GM19324 (cell line): ENCODE data around the gene PAQR6.

ENCODE experiments used
- ATAC-seq: cut with Tn5 transposase; IDR thresholded peaks from one replicate; pipeline ENCODE4 v1.9.1; 2021; ENCODE audit warnings: mild to moderate bottlenecking, moderate library complexity; ENCODE audit not compliant: unreplicated experiment, low FRiP score

PAQR6 gene

GRCh38 chr1:156266051-156266450 is 18.2 kb upstream of the PAQR6 start:
- ATAC-seq: no peak

- ATAC-seq: no peak
Measured at GRCh38 chr1:156263288-156263655, 15.4 kb upstream of the PAQR6 start.

GRCh38 chr1:156262461-156263287 is 14.8 kb upstream of the PAQR6 start:
- no peak for ATAC-seq

GRCh38 chr1:156260896-156261295 is 13.0 kb upstream of the PAQR6 start:
- no peak for ATAC-seq

- no peak for ATAC-seq
Measured at GRCh38 chr1:156259805-156260204, 11.9 kb upstream of the PAQR6 start.

GRCh38 chr1:156258859-156259258 is 11.0 kb upstream of the PAQR6 start:
- ATAC-seq: no peak

- ATAC-seq: no peak
Measured at GRCh38 chr1:156257711-156258110, 9.9 kb upstream of the PAQR6 start.

- ATAC-seq: no peak
Measured at GRCh38 chr1:156253634-156254033, 5.8 kb upstream of the PAQR6 start.

- no peak for ATAC-seq
Measured at GRCh38 chr1:156251527-156251926, 3.7 kb upstream of the PAQR6 start.

- no peak for ATAC-seq
Measured at GRCh38 chr1:156249593-156249992, 1.7 kb upstream of the PAQR6 start.

- ATAC-seq: no peak
Measured at GRCh38 chr1:156248323-156248683, 447 bp upstream of the PAQR6 start.

- no peak for ATAC-seq
Measured at GRCh38 chr1:156246781-156247459, 936 bp downstream of the PAQR6 start.

GRCh38 chr1:156246241-156246780 is 1.5 kb downstream of the PAQR6 start:
- ATAC-seq: no peak

- ATAC-seq: no peak
Measured at GRCh38 chr1:156245451-156246232, 2.2 kb downstream of the PAQR6 start.

- no peak for ATAC-seq
Measured at GRCh38 chr1:156244712-156245111, 3.1 kb downstream of the PAQR6 start.

GRCh38 chr1:156244126-156244525 is 3.7 kb downstream of the PAQR6 start:
- ATAC-seq: no peak

- ATAC-seq: no peak
Measured at GRCh38 chr1:156242738-156243137, 5.1 kb downstream of the PAQR6 start.

GRCh38 chr1:156241926-156242325 is 5.9 kb downstream of the PAQR6 start, which contains the start of gene BGLAP:
BGLAP (plus strand) TSS chr1:156242184; CDS start chr1:156242232, 48 bp downstream.
- no peak for ATAC-seq

- ATAC-seq: no peak
Measured at GRCh38 chr1:156241311-156241811, 6.5 kb downstream of the PAQR6 start.

GRCh38 chr1:156238248-156238647 is 9.6 kb downstream of the PAQR6 start:
- ATAC-seq: no peak

- no peak for ATAC-seq
Measured at GRCh38 chr1:156236164-156236563, 11.7 kb downstream of the PAQR6 start.
